Osteoblast (primary cell): ENCODE data around the gene FAM222B. TPM values are rescaled to one million over a fixed set of nuclear protein-coding genes. Genes with fewer than 3 reads are reported as not detected.
A peak's percentile ranks its signal among the peaks of the same experiment; 100 is the strongest.

Experiments used
- DNase-seq: peaks from one replicate; pipeline ENCODE4 v3.0.0; 2011; ENCODE audit warnings: low spot score, mixed read lengths; ENCODE audit not compliant: insufficient read length; ENCODE audit errors: missing footprints
- H2AFZ ChIP-seq: 2 replicates; pipeline ENCODE4 v1.6.0; 2011; ENCODE audit warnings: mild to moderate bottlenecking, low read length
- H3K27ac ChIP-seq: 2 replicates; pipeline ENCODE4 v1.5.1; 2011; ENCODE audit warnings: mild to moderate bottlenecking, low read depth, low read length, moderate library complexity
- H3K27me3 ChIP-seq: 2 replicates; pipeline ENCODE4 v1.6.0; 2012; ENCODE audit warnings: mild to moderate bottlenecking, control low read depth, inconsistent platforms, low read length, moderate library complexity; ENCODE audit not compliant: insufficient read depth
- H3K36me3 ChIP-seq: 2 replicates; pipeline ENCODE4 v1.5.1; 2011; ENCODE audit warnings: mild to moderate bottlenecking, low read length, control low read depth, moderate library complexity; ENCODE audit not compliant: insufficient read depth
- H3K4me1 ChIP-seq: 2 replicates; pipeline ENCODE4 v1.5.1; 2011; ENCODE audit warnings: mild to moderate bottlenecking, low read length, control low read depth, moderate library complexity; ENCODE audit not compliant: insufficient read depth
- H3K4me2 ChIP-seq: 2 replicates; pipeline ENCODE4 v1.6.0; 2011; ENCODE audit warnings: mild to moderate bottlenecking, low read length; ENCODE audit not compliant: insufficient read depth
- H3K4me3 ChIP-seq: fragments of 200-600 bp; sonication (generic); 3 replicates; pipeline ENCODE4 v1.5.1; 2012; ENCODE audit warnings: mild to moderate bottlenecking, low read length, inconsistent platforms; ENCODE audit not compliant: insufficient read depth
- H3K79me2 ChIP-seq: 2 replicates; pipeline ENCODE4 v1.6.0; 2012; ENCODE audit warnings: mild to moderate bottlenecking, low read length, control low read depth, inconsistent platforms; ENCODE audit not compliant: insufficient read depth
- H3K9me3 ChIP-seq: 2 replicates; pipeline ENCODE4 v1.5.1; 2011; ENCODE audit warnings: low read depth, low read length, control low read depth
- H4K20me1 ChIP-seq: 2 replicates; pipeline ENCODE4 v1.6.0; 2012; ENCODE audit warnings: mild to moderate bottlenecking, low read length, control low read depth; ENCODE audit not compliant: insufficient read depth
- CTCF ChIP-seq: IDR thresholded peaks from 2 replicates; pipeline ENCODE4 v1.5.1; 2011; ENCODE audit warnings: mild to moderate bottlenecking, low read depth, low read length, moderate library complexity; ENCODE audit errors: extremely low read depth
- total RNA-seq: library from RNA; depleted of rRNA; stranded (reverse); fragments of >200 nt; gene quantifications from 2 replicates; pipeline ENCODE4 v1.2.3, GENCODE V29; 2012

FAM222B gene
- total RNA-seq, 1 donor, result 5.1 TPM

DNA sequence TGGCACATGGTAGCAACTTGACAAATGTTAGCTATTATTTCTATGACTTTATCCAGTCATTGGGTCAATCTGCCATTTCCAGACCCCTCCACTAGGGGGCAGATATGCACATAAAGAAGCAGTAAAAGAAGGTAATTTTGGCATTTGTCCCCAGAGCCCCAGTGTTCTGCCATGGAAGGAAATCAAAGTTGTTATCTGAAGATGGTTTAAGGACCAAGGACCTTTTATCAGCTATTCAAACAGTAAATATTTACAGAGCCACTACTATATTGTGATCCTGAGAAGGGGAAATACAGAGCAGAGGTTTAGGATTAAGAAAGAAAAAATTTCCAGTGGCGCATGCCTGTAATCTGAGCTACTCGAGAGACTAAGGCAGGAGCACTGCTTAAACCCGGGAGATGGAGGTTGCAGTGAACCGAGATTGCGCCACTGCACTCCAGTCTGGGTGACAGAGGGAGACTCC is 78.8 kb downstream of the FAM222B start:
- Histone ChIP-seq H3K4me1 (peaks cover 5% of the 10 kb centered on the region), H3K9me3 (no peaks in the 10 kb centered on the region), H2AFZ (no peak overlapping the region), H3K4me2 (no peak overlapping the region), H3K27me3 (no peaks in the 10 kb centered on the region), H3K79me2 (peaks cover 26% of the 10 kb centered on the region), H4K20me1 (peaks cover 31% of the 10 kb centered on the region), H3K4me3 (no peak overlapping the region), H3K27ac (no peak overlapping the region), H3K36me3 (peaks cover 25% of the 10 kb centered on the region)
- TF ChIP-seq CTCF, result peak; percentile 92
- peak; percentile 81 for DNase-seq

DNA sequence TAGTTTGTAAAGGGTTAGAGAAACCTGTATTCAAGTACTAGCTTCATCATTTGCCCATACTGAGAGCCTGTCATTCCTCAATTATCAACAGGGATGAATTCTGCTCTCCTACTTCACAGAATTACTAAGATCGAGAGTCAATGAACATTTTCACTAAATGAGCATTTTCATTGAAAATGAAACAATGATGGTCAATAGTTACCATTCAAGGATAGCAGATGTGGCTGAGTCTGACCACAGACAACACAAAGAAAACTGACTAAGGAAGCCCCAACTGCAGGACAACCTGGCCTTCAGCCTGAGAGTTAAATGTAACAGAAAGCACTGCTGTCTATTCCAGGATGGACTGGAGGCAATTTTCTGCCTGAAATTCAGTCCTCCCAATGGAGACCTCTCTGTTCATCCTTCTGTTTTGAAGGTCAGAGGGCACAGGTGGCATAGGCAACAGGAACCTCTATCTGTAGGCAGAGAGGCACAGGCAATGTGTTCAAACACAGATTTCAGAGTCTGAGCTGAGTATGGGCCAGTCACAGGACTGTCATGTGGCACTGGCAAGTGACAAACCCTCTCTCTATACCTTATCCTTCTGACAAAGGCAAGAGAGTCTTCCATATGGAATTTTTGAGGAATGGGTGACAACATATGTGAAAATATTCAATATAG is 79.3 kb downstream of the FAM222B start:
- Histone ChIP-seq H3K36me3 (peaks cover 31% of the 10 kb centered on the region), H3K4me2 (no peak overlapping the region), H3K27ac (no peak overlapping the region), H4K20me1 (peaks cover 31% of the 10 kb centered on the region), H3K4me3 (no peak overlapping the region), H3K9me3 (no peaks in the 10 kb centered on the region), H3K4me1 (peaks cover 5% of the 10 kb centered on the region), H3K27me3 (no peaks in the 10 kb centered on the region), H2AFZ (no peak overlapping the region), H3K79me2 (peaks cover 23% of the 10 kb centered on the region)
- no peak for TF ChIP-seq CTCF
- DNase-seq, result peak; percentile 26

GRCh38 chr17:28760601-28761562 is 81.7 kb downstream of the FAM222B start:
- Histone ChIP-seq H2AFZ (no peak overlapping the region), H3K27ac (no peak overlapping the region), H3K4me3 (no peak overlapping the region), H3K79me2 (peaks cover 8% of the 10 kb centered on the region), H3K4me2 (no peak overlapping the region), H3K9me3 (no peaks in the 10 kb centered on the region), H3K4me1 (peaks cover 5% of the 10 kb centered on the region), H3K36me3 (peaks cover 40% of the 10 kb centered on the region), H3K27me3 (no peaks in the 10 kb centered on the region), H4K20me1 (peaks cover 30% of the 10 kb centered on the region)
- TF ChIP-seq CTCF, result no peak
- peak; percentile 71 for DNase-seq
